Right atrium auricular region (tissue), 2 donors: ENCODE measurements around the gene FAM180A. TPM values are rescaled to one million over a fixed set of nuclear protein-coding genes. Genes with fewer than 3 reads are reported as not detected.

Experiments
- DNase-seq: peaks from one replicate; pipeline ENCODE4 v3.0.0-alpha.2; 2019; ENCODE audit warnings: low spot score
- H3K27ac ChIP-seq, 2 donors: fragments of 200-600 bp; sonication (generic); 1 replicate in 1 of 2; 2 replicates in 1 of 2; pipeline ENCODE4 v1.5.1; 2016 to 2019
- H3K27me3 ChIP-seq, 2 donors: fragments of 200-600 bp; sonication (generic); one replicate each; pipeline versions ENCODE4 v1.5.1 to v1.6.0; 2017 to 2019
- H3K36me3 ChIP-seq: fragments of 200-600 bp; sonication (generic); one replicate; pipeline ENCODE4 v1.5.1; 2016
- H3K4me1 ChIP-seq, 2 donors: fragments of 200-600 bp; sonication (generic); one replicate each; pipeline versions ENCODE4 v1.5.1 to v1.6.0; 2017 to 2019
- H3K4me3 ChIP-seq, 2 donors: fragments of 200-600 bp; sonication (generic); 1 replicate in 1 of 2; 2 replicates in 1 of 2; pipeline ENCODE4 v1.5.1; 2017 to 2019; ENCODE audit warnings: mild to moderate bottlenecking in 1 of 2, moderate library complexity in 1 of 2
- H3K9me3 ChIP-seq, 2 donors: fragments of 200-600 bp; sonication (generic); one replicate each; pipeline ENCODE4 v1.5.1; 2019
- CTCF ChIP-seq, 2 donors: fragments of 200-600 bp; sonication (generic); IDR thresholded peaks; one replicate each; pipeline ENCODE4 v1.5.1; 2019; ENCODE audit warnings: antibody characterized with exemption in 2 of 2
- total RNA-seq, 2 donors: library from RNA; depleted of rRNA; stranded (reverse); fragments of >200 nt; gene quantifications; one replicate each; pipeline ENCODE4 v1.1.0, GENCODE V29; 2016

Gene FAM180A
- total RNA-seq, 2 donors from 2014 or later, result 4.0 to 5.9 TPM

DNA sequence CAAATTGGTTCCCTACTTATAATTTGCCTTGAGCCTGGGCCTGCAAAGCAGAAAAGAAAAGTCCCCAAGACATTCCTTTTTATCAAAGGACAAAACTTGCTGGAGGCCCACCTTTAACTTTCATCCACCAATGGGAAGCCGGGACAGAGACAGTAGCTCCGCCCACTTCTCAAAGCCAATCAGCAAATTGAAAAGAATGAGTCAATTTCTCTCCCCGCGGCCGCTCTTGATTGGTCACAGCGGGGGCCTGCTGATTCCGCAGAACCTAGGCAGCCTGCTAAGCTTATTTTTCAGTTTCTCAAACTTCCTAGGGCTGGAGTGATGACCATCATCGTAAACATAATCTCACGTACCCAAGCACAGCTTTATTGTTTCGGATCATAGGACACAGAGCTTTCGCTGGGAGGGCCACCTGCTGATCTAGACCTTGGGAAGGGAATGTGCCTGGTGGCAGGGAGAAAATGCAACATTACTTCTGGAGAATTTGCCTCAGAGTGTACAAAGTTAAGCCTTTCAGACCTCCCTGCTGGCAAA lies 20.4 kb downstream of the FAM180A start, which contains the start of gene SLC13A4:
Gene SLC13A4, minus strand, starts transcription at position 51 of the 534 bp plus-strand sequence. CDS start 690 bp downstream, outside the sequence.
- Histone ChIP-seq H3K4me1 (no peaks in the 10 kb centered on the region), H3K27me3 (no peaks in the 10 kb centered on the region), H3K36me3 (no peaks in the 10 kb centered on the region), H3K27ac (no peak within 1 kb of the TSS), H3K9me3 (no peaks in the 10 kb centered on the region), H3K4me3 (no peak within 1 kb of the TSS)
- TF ChIP-seq CTCF (IDR thresholded peaks at IDR 0.05), result no peak
- no peak for DNase-seq

DNA sequence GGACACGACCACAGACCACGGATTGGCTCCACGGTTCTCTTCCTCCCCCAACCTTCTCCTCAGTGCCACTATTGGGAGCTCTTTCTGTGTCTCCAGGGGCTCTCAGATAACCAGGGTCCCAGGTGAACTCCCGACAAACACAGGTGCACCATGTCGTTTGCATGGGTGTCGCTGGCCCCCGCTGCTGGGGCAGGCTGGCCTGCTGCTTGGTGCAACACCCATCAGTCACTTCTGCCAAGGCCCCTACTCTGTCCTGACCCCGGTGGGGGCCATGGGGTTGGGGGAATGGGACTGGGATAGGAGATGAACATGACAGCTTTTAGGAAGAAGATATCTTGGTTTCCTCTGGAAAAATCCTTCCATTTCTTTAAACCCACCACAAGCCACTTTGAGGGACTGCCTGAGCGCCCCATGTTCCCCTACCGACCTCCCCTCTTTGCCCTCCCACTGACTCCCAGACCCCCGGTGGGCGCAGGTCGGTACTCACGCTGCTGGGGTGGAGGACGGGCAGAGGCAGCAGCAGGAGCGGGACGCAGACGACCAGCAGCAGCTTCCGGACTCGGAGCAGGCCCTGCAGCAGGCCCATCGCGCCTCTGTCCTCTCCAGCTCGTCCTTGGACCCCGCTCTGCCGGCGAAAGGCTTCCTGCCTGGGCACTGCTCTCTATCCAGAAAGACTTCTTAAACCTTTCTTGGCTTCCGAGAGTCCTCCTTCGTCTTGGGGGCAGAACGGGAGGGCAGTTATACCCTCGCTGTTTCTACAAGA lies 21.5 kb downstream of the FAM180A start:
- DNase-seq, result no peak
- Histone ChIP-seq H3K9me3 (no peaks in the 10 kb centered on the region), H3K27ac (no peak overlapping the region), H3K4me3 (no peak overlapping the region), H3K36me3 (no peaks in the 10 kb centered on the region), H3K27me3 (no peaks in the 10 kb centered on the region), H3K4me1 (no peaks in the 10 kb centered on the region)
- TF ChIP-seq CTCF (IDR thresholded peaks at IDR 0.05), result no peak

DNA sequence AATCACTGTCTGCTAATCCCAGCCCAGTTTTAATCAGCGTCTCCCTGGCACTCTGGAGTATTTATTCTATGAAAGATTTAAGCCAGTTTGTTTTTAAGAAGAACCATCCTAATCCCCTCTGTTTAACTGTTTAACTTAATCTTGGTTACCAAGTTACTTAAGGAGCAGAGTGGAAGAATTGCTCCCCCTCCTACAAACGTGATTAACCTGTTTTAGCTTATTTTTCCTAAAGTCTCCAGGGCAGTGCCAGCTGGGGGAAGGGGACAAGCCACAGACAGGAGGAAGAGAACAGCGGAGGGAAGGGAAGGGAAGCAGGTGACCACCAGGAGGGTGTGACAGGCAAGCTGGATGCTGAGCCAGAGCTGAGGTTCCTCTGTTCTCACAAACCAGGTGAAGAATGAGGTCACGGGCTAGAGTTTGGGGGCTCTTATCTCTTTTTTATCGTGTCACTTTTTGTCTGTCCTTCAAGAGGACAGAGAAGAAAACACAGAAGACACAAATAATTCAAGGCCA lies 22.3 kb downstream of the FAM180A start:
- H3K36me3 ChIP-seq, result no peaks in the 10 kb centered on the region
- DNase-seq, result no peak
- no peak overlapping the region for H3K27ac ChIP-seq
- no peaks in the 10 kb centered on the region for H3K27me3 ChIP-seq
- TF ChIP-seq CTCF (IDR thresholded peaks at IDR 0.05), result no peak
- H3K4me1 ChIP-seq, result no peaks in the 10 kb centered on the region
- H3K4me3 ChIP-seq, result no peak overlapping the region
- H3K9me3 ChIP-seq, result no peaks in the 10 kb centered on the region

DNA sequence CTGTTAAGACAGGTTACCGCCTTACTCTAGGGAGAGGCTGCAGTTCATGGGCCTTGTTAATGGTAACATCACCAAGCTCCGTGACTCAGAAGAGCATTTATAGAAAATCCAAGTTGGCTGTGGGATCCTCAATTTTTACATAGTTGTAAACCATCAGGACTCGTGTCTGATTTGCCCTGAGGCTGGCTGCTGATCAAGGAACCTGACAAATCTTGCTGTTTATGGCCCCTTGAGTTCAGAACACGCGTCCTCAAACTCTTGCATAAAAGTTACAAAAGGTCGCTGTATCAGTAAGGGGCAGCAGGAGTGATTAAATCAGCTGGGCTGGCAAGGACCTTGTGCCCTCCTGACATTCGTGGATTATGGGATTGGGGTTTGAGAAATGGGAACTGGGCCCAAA lies 25.2 kb downstream of the FAM180A start:
- Histone ChIP-seq H3K4me3 (no peak overlapping the region), H3K9me3 (no peaks in the 10 kb centered on the region), H3K27me3 (no peaks in the 10 kb centered on the region), H3K4me1 (peaks cover 0 to 5% of the 10 kb centered on the region in 2 donors), H3K36me3 (no peaks in the 10 kb centered on the region), H3K27ac (no peak overlapping the region)
- TF ChIP-seq CTCF (IDR thresholded peaks at IDR 0.05), result no peak
- DNase-seq, result no peak

DNA sequence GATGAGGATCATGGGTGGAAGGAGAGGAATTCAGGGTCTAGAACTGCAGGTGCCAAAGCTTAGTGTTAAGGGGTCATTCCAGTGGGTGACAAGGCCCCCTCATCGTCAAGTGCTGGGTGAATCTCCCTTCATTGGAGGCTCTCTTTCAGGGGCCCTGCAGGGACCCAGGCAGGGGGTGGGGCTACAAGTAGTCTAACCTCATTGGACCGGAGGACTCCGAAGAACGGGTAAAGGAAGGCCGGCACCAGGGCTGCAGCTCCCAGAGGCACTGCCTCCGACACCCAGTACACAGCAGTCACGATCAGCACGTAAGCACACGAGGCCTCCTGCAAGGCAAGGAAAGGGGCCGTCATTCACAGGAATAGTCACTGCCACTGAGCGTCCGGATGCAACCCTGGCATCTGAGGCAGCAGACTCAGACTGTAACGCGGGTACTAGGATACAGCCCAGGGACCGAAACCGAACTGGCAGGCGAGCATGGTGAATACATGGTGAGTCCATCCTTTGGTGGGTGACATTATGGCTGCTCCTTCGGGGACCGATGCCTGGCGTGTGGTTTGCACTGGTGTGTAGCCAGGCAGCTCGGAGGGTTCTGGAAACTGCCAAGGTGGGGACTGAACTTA lies 27.3 kb downstream of the FAM180A start:
- Histone ChIP-seq H3K4me1 (peaks cover 0 to 15% of the 10 kb centered on the region in 2 donors), H3K36me3 (no peaks in the 10 kb centered on the region), H3K4me3 (no peak overlapping the region), H3K27me3 (no peaks in the 10 kb centered on the region), H3K9me3 (no peaks in the 10 kb centered on the region), H3K27ac (no peak overlapping the region)
- no peak for DNase-seq
- no peak for TF ChIP-seq CTCF (IDR thresholded peaks at IDR 0.05)
